ENCODE measurements around the gene FERMT2.
"Not testable (repeated sequence)": the region's sequence is repeated elsewhere in the genome, so short reads cannot be mapped to it uniquely, and the experiment has no call there.

FERMT2 gene

GRCh38 chr14:52944254-52944653 is 6.6 kb downstream of the FERMT2 start:
- DNase-seq: no peak

DNA sequence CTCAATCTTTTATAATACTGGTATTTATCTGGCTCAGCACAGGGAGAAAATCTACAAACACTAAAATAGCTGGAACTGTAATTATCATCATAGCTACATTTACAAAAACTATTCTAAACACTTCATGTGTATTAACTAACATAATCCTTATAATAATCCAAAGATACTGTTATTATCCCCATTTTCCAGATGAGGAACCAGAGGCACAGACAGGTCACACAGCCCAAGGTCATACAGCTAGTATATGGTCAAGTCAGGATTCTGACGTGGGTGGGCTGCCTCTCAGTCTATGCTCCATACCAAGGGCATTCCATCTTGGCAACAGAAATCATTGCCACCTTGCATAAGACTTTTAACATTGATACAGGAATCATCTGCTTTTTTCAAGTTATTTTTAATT is 11.4 kb downstream of the FERMT2 start:
- no peak for DNase-seq

- no peak for DNase-seq
Observed at GRCh38 chr14:52937869-52938268, 13.0 kb downstream of the FERMT2 start.

- DNase-seq: no peak
Observed at GRCh38 chr14:52937306-52937705, 13.5 kb downstream of the FERMT2 start.

DNA sequence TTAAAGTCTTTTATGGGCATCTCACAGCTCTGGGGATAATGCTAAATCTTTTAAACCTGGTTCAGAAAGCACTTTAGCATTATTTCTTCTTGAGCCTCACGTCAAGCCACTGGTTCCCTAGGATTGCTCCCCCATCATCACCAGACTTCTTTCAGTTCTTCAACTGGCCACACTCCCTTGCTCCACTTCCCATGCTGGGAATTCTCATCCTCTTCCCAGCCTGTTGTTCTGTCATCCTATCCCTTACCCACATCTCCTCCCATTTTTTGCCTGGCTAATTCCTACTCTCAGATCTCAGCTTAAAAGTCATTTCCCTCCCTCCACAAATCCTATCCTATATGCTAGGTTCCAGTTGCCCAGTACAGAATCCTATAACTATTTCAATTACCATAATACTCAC is 14.4 kb downstream of the FERMT2 start:
- no peak for DNase-seq

DNA sequence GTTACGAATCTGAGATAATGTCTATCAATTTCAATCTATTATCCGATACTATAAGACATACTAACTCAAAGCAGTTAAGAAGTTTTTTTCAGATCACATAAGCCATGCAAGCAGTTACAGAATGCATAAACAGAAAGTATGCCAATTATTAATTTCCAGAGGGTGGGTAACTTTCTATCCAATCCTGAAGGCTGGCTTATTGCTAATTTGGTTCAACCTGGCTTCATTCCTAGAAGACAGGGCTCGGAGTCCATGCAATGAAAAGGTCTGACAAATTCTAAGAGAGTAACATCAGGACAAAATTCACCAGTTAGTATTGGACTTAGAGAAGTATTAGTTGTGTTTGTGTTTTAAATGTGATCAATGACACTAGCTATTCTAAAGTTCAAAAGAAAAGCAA is 15.0 kb downstream of the FERMT2 start:
- no peak for DNase-seq

DNA sequence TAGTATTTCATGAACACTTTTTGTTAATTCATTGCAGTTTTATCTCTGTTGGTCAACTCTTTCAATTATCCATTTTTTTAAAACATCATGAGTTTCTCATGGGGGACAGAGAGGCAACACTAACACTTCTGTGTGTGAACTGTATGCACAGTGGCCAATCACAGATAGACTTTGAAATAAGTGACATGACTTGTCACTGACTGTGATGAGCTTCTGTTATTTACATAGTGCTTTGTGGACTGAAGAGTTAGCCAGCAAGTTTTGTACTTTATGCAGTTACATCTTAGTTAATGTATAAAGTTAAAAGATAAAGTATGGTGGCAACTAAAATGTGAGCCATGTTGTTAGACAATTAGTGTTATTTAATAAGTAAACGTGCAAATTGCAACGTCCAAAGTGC is 16.1 kb downstream of the FERMT2 start:
- DNase-seq: no peak

GRCh38 chr14:52929192-52929807 is 21.6 kb downstream of the FERMT2 start:
- DNase-seq: no peak

DNA sequence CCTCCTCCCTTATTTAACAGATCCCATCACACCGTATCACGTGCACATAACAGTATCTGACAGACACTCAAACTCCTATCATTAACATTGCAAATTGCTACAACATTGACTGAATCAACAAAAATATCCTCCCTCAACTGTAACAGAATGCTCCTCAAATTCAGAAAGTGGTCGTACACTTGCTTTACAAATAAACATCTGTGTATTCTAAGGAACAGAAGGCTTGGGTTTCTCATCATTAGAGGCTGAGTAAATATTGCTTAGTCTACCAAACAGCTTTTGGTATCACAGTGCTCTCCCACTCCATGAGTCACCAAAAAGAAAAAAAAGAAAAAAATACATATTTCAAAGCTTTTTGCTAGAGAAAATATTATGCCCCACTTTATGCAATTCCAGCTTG is 23.9 kb downstream of the FERMT2 start:
- no peak for DNase-seq

- no peak for DNase-seq
Observed at GRCh38 chr14:52923902-52924575, 26.8 kb downstream of the FERMT2 start.

DNA sequence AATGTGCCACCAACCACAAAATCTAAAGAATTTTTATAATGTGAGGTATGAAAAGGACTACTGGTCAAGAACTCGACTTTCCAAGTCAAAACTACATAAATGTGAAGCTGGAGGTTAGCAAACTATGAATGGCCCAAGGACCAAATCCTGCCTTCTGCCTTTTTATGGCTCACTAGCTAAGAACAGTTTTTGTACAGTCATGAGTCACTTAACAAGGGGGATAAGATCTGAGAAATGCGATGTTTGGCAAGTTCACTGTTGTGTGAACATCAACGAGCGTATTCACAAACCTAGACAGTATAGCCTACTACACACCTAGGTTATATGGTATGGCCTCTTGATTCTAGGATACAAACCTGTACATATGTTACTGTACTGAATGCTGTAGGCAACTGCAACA is 28.2 kb downstream of the FERMT2 start:
- DNase-seq: no peak

DNA sequence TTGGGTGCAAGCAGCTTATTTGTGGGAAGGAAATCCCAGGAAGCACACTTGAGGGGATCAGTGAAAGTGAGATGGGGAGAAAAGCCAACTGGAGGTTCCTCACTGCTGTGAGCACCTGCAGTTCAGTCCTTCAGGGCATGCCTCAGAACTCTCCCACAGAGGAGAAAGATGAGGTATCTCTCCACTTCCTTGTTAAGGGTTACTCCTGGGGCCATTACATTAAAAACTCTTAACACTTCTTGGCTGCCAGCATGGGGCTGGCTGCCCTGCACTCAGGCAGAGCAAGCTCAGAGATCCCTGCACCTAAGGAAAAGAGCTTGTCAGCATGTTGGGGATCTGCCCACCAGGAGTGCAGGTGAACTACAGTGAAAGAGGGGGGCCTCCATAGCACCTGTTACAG is 28.8 kb downstream of the FERMT2 start:
- no peak for DNase-seq

GRCh38 chr14:52920411-52920810 is 30.4 kb downstream of the FERMT2 start:
- not testable (repeated sequence) for DNase-seq

- DNase-seq: no peak
Observed at GRCh38 chr14:52919971-52920370, 30.9 kb downstream of the FERMT2 start.

- DNase-seq: peak in 1 of 2 experiments; percentile 29
Observed at GRCh38 chr14:52918486-52918885, 32.4 kb downstream of the FERMT2 start.

DNA sequence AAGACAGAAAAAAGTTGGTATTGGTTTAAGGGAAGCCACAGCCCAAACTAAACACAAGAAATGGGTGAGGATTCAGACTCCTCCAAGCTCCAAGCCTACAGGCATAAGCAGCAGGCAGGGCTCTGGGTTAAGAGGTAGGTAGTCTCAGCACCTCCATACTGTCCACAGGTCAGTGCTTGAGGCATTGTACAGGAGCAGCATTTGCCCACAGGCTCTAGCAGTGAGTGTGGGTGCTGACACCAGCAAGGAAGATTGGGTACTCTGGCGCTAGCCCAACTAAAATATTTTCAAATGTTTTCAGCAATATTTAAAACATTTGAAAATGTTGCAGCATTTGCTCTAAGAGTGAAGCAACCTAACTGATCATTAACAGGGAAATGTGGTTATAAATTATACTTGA is 33.1 kb downstream of the FERMT2 start:
- DNase-seq: no peak

- no peak for DNase-seq
Observed at GRCh38 chr14:52914295-52914694, 36.6 kb downstream of the FERMT2 start.

DNA sequence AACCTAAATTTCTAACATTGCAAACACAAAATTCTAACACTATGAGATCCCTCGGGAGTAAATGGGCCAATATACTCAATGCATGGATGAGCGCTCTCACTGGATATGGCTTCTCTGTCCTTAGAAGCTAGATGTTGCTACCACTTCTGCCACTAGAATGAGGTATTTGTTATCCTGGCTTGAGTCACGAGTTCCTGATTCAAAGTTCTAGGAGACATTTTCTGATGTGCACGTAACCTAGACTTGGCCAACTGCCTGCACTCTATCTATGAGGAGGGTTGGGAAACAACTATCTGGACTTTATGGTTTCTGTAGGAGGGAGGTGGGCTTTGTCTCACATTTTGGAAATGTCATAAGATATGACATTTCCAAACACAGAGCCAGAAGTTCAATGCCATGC is 37.6 kb downstream of the FERMT2 start:
- no peak for DNase-seq

- no peak for DNase-seq
Observed at GRCh38 chr14:52911904-52912303, 38.9 kb downstream of the FERMT2 start.

GRCh38 chr14:52910572-52910971 is 40.3 kb downstream of the FERMT2 start:
- no peak for DNase-seq

DNA sequence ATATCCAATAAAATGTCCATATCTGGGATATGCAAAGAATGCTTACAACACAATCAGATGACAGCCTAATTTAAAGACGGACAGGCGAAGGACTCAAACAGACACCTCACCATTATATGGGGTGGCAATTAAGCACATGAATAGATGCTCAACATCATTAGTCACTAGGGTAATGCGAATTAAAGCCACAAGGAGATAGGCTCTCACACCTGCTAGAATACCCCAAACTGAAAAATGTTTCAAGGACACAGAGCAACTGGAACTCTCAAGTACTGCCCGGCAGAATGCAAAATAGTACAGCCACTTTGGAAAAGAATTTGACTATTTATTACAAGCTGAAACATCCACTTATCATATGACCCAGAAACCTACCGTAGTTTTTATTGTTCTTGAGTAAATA is 42.9 kb downstream of the FERMT2 start:
- no peak for DNase-seq

DNA sequence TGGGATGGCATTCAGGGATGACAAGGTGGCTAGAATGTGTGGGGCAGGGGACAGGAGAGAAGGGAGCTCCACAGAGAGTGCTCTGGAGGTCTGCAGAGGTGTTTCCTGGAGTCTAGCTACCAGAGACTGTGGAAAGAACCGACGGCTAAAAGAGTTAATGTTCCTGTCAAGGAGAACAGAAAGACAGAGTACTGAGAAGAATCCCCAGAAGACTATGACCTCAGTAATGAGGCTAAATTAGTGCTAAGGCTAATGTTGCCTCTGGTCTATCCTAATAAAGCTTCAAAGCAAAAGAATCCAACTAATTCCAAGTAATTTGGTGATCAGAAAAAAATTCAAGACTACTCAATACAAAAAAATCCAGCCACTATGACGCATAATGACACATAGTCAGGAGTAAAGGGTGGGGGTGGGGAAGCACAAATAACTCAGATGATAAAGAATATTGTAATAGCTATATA is 44.7 kb downstream of the FERMT2 start:
- DNase-seq: no peak

DNA sequence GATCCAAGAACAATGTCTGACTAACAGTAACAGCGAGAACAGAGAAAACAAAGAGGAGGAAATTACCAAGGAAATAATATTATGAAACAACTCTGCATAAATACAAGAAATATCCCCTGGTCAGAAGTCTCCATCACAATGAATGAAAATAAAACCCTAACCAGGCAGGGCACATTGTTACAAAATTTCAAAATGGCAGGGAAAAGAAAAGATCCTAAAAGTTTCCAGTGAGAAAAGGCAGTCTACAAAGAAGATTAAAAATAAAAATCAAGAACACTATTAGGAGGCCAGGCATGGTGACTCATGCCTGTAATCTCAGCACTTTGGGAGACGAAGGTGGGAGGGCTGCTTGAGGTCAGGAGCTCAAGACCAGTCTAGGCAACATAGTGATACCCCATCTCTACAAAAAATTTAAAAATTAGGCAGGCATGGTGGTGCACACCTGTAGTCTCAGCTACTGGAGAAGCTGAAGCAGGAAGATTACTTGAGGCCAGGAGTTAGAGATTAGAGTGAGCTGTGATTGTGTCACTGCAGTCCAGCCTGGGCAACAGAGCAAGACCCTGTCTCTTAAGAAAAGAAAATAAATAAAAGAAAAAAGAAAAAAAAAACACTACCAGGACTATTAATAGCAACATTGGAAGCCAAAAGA is 47.8 kb downstream of the FERMT2 start:
- DNase-seq: no peak

DNA sequence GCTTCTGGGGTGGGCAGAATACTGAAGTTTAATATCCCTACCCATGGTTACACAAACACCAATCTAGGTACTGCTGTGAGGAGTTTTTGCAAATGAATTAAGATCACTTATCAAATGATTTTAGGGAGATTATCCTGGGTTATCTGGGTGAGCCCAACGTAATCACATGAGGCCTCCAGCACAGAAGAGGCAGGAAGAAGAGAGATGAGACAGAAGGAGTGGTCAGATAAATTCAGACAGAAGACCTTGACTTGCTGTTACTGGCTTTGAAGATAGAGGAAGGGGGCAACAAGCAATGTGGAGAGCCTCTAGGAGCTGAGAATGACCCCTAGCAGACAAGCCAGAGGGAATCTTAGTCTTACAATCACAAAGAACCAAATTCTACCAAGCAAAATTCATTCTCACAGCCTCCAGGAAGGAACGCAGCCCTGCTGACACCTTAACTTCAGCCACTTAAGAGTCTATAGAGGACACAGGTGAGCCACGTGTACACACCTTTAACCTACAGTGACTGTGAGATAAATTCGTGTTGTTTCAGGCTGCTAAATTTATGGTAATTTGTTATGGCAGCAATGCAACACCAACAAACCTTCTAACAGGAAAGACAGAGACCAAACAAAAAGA is 49.4 kb downstream of the FERMT2 start:
- no peak for DNase-seq

Measured in stimulated activated CD4-positive, alpha-beta T cell treated with anti-CD3 and anti-CD28 coated beads, Interleukin-4, amount 100 ng/mL, for 4 hours (primary cell).